RWPE2 (cell line): ENCODE results near the gene ZNF468.
"Not testable (repeated sequence)": the region's sequence is repeated elsewhere in the genome, so short reads cannot be mapped to it uniquely, and the experiment has no call there.

ENCODE experiments used
- ATAC-seq: fragments of 200-7000 bp; cut with Tn5 transposase; 3 replicates; pipeline ENCODE4 v1.9.1; 2021; ENCODE audit warnings: low read depth
- DNase-seq: peaks from one replicate; pipeline ENCODE4 v3.0.0-alpha.2; 2020; ENCODE audit warnings: low spot score
- H3K27ac ChIP-seq: fragments of 450-650 bp; 2 replicates; pipeline ENCODE4 v1.5.1; 2017; ENCODE audit warnings: mild to moderate bottlenecking; ENCODE audit not compliant: poor library complexity, severe bottlenecking
- H3K27me3 ChIP-seq: fragments of 250-450 bp; sonication (Bioruptor Pico); 2 replicates; pipeline ENCODE4 v1.5.1; 2021; ENCODE audit warnings: mild to moderate bottlenecking, moderate library complexity; ENCODE audit not compliant: insufficient read depth, poor library complexity, severe bottlenecking
- H3K36me3 ChIP-seq: fragments of 250-450 bp; sonication (Bioruptor Pico); 2 replicates; pipeline ENCODE4 v1.5.1; 2020; ENCODE audit warnings: low read depth, mild to moderate bottlenecking, moderate library complexity
- H3K4me1 ChIP-seq: fragments of 250-450 bp; sonication (Bioruptor Pico); 2 replicates; pipeline ENCODE4 v1.5.1; 2021; ENCODE audit warnings: mild to moderate bottlenecking, moderate library complexity; ENCODE audit not compliant: insufficient read depth, poor library complexity, severe bottlenecking
- H3K4me3 ChIP-seq: fragments of 250-450 bp; sonication (Bioruptor Pico); 2 replicates; pipeline ENCODE4 v1.5.1; 2021; ENCODE audit warnings: mild to moderate bottlenecking, moderate library complexity; ENCODE audit not compliant: severe bottlenecking
- H3K9me3 ChIP-seq: fragments of 250-450 bp; sonication (Bioruptor Pico); 2 replicates; pipeline ENCODE4 v1.5.1; 2021; ENCODE audit warnings: mild to moderate bottlenecking, moderate library complexity; ENCODE audit not compliant: severe bottlenecking
- CTCF ChIP-seq: fragments of 450-650 bp; IDR thresholded peaks from one replicate; pipeline ENCODE4 v1.5.1; 2017; ENCODE audit warnings: mild to moderate bottlenecking, moderate library complexity; ENCODE audit not compliant: poor library complexity, severe bottlenecking

The ZNF468 gene

GRCh38 chr19:52857378-52858191, at the start of gene ZNF468:
TSS of gene ZNF468 (minus strand) at chr19:52857619. CDS start at chr19:52854272, 3,347 bp downstream.
- not testable (repeated sequence) for H3K9me3 ChIP-seq, H3K27me3 ChIP-seq, H3K4me1 ChIP-seq, DNase-seq
- peak; percentile 97 for ATAC-seq
- peaks cover 14% of the 10 kb centered on the region for H3K36me3 ChIP-seq
- peak within 1 kb of the TSS; percentile 47 for H3K4me3 ChIP-seq
- peak within 1 kb of the TSS; percentile 56 for H3K27ac ChIP-seq

DNA sequence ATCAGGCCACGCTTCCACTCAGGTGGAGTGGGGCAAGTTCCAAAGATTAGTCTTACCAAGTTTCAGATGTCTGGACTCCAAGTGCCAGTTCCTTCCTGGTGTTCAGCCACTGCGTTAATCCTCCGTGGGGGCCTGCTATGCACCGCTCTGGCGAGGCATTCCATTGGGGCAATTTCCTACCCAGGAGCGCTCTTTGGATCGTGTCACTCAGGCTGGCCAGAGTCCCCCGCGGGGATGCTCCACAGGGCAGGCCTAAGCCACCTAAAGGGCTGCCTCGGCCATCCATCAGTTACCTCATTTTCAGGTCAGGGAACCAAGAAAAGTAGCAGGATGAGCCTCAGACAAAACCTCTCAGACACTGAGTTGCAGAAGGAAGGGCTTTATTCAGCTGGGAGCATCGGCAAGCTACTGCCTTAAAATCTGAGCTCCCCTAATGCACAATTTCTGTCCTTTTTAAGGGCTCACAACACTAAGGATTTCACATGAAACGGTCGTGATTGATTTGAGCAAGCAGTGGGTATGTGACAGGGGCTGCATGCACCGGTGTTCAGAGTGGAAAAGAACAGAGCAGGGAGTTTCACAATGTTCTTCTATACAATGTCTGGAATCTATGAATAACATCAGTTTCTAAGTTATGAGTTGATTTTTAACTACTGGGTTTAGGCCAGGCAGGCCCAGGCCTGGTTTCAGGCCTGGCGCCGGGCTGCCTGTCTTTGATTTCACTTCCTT, 46.8 kb upstream of the ZNF468 start:
- not testable (repeated sequence) for ATAC-seq, H3K27ac ChIP-seq, DNase-seq, H3K4me3 ChIP-seq, H3K27me3 ChIP-seq, H3K9me3 ChIP-seq, H3K4me1 ChIP-seq
- peaks cover 16% of the 10 kb centered on the region for H3K36me3 ChIP-seq

- Histone ChIP-seq H3K27ac (no peak overlapping the region), H3K27me3 (no peaks in the 10 kb centered on the region), H3K4me1 (no peaks in the 10 kb centered on the region), H3K36me3 (peaks cover 4% of the 10 kb centered on the region; the same call in 1 of the 2 replicates), H3K4me3 (no peak overlapping the region), H3K9me3 (no peaks in the 10 kb centered on the region)
- TF ChIP-seq CTCF, result no peak
- DNase-seq (no peak), ATAC-seq (no peak)
Observed at GRCh38 chr19:52901842-52902241, 44.4 kb upstream of the ZNF468 start.

DNA sequence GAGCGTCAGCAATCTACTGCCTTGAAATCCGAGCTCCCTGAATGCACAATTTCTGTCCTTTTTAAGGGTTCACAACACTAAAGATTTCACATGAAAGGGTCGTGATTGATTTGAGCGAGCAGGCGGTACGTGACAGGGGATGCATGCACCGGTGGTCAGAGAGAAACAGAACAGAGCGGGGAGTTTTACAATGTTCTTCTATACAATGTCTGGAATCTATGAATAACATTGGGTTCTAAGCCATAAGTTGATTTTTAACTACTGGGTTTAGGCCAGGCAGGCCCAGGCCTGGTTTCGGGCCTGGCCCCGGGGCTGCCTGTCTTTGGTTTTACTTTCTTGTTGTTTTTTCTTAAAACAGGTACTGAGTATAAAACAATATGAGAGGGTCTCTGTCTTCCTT, 41.2 kb upstream of the ZNF468 start:
- ATAC-seq, H3K4me3 ChIP-seq, H3K9me3 ChIP-seq, DNase-seq, H3K27ac ChIP-seq, H3K36me3 ChIP-seq, H3K27me3 ChIP-seq, H3K4me1 ChIP-seq: not testable (repeated sequence)

DNA sequence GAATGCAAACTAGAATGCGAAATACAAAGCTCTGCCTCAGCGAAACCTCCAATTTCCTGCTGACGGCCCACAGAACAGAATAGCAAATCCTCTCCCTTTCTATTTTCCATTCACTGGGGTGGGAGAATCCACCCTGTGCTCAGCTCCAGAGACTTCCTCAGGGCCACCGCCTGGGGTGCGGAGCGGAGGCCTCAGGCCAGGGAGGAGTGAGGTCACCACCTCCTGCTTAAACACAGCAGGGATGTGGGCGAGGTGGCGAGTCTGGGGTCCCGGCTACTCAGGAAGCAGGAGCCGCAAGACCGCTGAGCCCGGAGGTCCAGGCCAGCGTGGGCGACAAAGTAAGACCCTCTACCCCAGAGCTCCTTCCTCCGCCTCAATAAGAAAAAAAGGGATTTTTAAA, 40.7 kb upstream of the ZNF468 start:
- Histone ChIP-seq H3K27ac (no peak overlapping the region), H3K4me1 (no peaks in the 10 kb centered on the region)
- no peak for TF ChIP-seq CTCF

GRCh38 chr19:52897138-52897935, 39.9 kb upstream of the ZNF468 start, which contains the start of gene ZNF320:
TSS of gene ZNF320 (minus strand) at chr19:52897635. CDS start at chr19:52890255, 7,380 bp downstream.
- ATAC-seq (peak; percentile 98), DNase-seq (peak; percentile 88)
- Histone ChIP-seq H3K4me3 (peak within 1 kb of the TSS; percentile 49), H3K4me1 (no peaks in the 10 kb centered on the region), H3K27ac (peak within 1 kb of the TSS; percentile 68), H3K9me3 (peaks cover 2% of the 10 kb centered on the region), H3K36me3 (peaks cover 8% of the 10 kb centered on the region), H3K27me3 (no peaks in the 10 kb centered on the region)
- TF ChIP-seq CTCF, result no peak

More for the DNA sequence above, 40.7 kb upstream of the ZNF468 start:
- H3K27me3 ChIP-seq, result no peaks in the 10 kb centered on the region
- DNase-seq (no peak), ATAC-seq (no peak)
- peaks cover 2% of the 10 kb centered on the region for H3K9me3 ChIP-seq
- no peak overlapping the region for H3K4me3 ChIP-seq
- peaks cover 8% of the 10 kb centered on the region for H3K36me3 ChIP-seq
